Kidney epithelial cell (primary cell): ENCODE measurements around the gene ANKRD29. TPM values are rescaled to one million over a fixed set of nuclear protein-coding genes. Genes with fewer than 3 reads are reported as not detected.

Experiments
- DNase-seq: peaks from one replicate; pipeline ENCODE4 v3.0.0-alpha.2; 2010; ENCODE audit warnings: low read depth
- H3K27me3 ChIP-seq: 2 replicates; pipeline ENCODE4 v1.6.0; 2011; ENCODE audit warnings: low read length; ENCODE audit not compliant: control insufficient read depth, insufficient read depth
- H3K36me3 ChIP-seq: 2 replicates; pipeline ENCODE4 v1.5.1; 2011; ENCODE audit warnings: low read length; ENCODE audit not compliant: control insufficient read depth, insufficient read depth
- H3K4me3 ChIP-seq: 2 replicates; pipeline ENCODE4 v1.5.1; 2011; ENCODE audit warnings: low read depth, mild to moderate bottlenecking, control low read depth, low read length
- total RNA-seq: library from RNA; depleted of rRNA; stranded (reverse); fragments of >200 nt; gene quantifications from 2 replicates; pipeline ENCODE4 v1.2.3, GENCODE V29; 2015
- TF ChIP-seq, protein P1 (sequence below): IDR thresholded peaks from 2 replicates; pipeline ENCODE4 v1.5.1; 2011; ENCODE audit warnings: mild to moderate bottlenecking, moderate library complexity, low read length, control low read depth, inconsistent platforms; ENCODE audit not compliant: insufficient read depth, poor library complexity, severe bottlenecking

Gene ANKRD29
- total RNA-seq, 1 donor from 2014 or later: 0.58 TPM

DNA sequence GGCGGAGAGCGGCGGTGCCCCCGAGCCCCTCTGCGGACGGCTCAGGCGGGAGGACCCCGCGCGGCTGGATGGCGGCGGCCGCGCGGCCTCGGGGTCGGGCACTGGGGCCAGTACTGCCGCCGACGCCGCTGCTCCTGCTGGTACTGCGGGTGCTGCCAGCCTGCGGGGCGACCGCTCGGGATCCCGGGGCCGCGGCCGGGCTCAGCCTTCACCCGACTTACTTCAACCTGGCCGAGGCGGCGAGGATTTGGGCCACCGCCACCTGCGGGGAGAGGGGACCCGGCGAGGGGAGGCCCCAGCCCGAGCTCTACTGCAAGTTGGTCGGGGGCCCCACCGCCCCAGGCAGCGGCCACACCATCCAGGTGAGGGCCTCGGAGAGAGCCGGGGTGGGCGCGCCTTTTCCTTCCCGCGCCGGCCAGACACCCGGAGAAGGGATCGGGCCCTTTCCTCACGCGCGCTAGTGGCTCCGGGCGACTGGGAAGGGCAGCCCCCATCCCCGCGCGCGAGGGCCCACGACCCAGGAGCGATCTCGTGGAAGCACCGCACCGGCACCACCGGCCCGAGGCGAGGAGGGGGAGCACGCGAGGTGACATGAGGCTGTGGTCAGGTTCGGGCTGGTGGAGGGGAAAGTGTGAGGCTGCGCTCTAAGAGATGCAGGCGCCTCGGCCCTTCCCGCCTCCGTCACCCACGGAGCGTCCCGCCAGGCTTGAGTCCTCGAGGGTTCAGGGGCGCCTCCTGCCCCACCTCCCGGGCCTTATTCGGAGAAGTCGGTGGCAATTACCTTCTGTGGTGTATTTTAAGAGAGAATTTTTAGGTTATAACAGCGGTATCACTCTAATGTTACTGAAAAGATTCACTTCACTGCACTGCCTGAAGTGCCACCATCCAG, 27.1 kb upstream of the ANKRD29 start:
- Histone ChIP-seq H3K36me3 (no peaks in the 10 kb centered on the region), H3K4me3 (peak overlapping the region; percentile 53), H3K27me3 (no peaks in the 10 kb centered on the region)
- DNase-seq: no peak
- TF ChIP-seq, protein P1, sequence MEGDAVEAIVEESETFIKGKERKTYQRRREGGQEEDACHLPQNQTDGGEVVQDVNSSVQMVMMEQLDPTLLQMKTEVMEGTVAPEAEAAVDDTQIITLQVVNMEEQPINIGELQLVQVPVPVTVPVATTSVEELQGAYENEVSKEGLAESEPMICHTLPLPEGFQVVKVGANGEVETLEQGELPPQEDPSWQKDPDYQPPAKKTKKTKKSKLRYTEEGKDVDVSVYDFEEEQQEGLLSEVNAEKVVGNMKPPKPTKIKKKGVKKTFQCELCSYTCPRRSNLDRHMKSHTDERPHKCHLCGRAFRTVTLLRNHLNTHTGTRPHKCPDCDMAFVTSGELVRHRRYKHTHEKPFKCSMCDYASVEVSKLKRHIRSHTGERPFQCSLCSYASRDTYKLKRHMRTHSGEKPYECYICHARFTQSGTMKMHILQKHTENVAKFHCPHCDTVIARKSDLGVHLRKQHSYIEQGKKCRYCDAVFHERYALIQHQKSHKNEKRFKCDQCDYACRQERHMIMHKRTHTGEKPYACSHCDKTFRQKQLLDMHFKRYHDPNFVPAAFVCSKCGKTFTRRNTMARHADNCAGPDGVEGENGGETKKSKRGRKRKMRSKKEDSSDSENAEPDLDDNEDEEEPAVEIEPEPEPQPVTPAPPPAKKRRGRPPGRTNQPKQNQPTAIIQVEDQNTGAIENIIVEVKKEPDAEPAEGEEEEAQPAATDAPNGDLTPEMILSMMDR: no peak

DNA sequence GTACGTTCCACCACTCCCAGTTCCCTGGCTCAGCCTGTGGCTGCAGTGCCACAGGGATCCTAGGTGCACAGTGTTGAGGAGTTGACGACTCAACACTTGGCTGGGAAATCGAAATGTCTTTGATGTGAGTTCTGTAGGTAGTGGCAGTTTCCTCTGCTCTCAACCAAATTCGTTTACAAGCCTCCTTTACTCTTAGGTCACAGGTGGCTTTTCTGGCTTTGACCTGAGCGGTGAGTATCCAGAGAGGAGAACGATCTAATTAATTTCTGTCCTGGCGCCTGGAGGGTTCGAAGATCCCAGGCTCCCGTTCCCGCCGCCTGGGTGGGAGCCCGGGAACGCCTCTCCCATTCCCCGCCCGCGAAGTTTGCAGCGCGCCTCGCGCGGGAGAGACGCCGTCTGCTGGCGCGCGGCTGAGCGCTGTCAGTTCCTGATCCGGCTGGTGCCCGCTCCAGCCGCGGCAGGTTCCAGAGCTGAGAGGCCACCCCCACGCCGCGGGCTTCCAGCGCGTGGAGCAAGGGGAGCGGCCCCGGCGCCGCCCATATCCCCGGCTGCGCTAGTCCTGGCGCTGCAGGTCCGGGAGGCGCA, 26.4 kb upstream of the ANKRD29 start, which contains the start of gene LAMA3:
TSS of gene LAMA3 (plus strand) at position 423 of the 585 bp plus-strand sequence. CDS start 231 bp downstream, outside the sequence.
- DNase-seq: no peak
- Histone ChIP-seq H3K27me3 (no peaks in the 10 kb centered on the region), H3K4me3 (peak within 1 kb of the TSS; percentile 53), H3K36me3 (no peaks in the 10 kb centered on the region)
- TF ChIP-seq, protein P1: peak; percentile 32

DNA sequence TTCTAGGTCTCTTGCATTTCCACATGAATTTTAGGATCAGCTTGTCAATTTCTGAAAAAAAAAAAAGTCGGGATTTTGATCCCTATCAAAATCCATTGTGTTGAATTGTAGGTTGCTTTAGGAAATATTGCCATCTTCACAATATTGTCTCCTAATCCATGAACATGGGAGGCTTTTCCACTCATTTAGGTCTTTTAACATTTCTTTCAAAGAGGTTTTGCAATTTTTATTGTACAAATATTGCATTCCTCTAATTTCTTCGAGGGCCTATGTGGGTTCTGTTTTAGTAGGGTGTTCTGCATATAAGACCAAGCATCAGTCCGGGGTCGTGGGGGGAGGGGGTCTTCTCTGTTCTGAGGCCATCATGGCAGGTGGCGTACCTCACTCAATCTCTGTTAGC, 25.8 kb upstream of the ANKRD29 start:
- Histone ChIP-seq H3K27me3 (no peaks in the 10 kb centered on the region), H3K4me3 (no peak overlapping the region), H3K36me3 (no peaks in the 10 kb centered on the region)
- no peak for DNase-seq
- TF ChIP-seq, protein P1: no peak

DNA sequence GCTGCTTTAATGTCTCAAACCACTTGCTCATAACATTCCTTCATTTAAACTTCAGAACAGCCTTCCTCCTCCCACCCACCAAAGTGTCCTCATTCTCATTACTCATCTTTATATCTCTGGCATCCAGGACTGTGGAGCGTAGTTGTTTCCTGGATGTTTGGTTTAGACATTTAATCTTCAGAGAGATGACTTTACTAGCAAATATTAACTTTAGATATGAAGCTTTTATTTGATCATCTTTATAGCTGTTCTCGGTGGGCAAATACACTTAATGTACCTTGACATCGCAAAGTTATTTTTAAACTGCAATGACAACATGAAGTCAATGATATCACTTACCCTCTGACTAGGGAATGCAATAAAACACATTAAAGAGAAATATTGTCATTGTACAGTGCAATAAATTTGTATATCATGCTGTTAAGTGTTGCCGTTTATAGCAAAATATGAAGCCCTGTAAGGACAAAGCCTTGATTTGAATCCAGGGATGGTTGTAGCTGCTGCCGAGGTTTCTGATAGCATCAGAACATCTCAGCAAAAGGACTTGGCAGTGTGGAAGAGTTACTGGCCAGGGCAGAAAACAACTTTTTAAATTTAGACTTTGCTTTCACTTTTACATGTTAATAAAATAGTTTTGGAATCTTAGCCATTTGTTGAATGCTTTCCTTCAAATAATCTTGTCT, 21.9 kb upstream of the ANKRD29 start:
- Histone ChIP-seq H3K4me3 (no peak overlapping the region), H3K27me3 (no peaks in the 10 kb centered on the region), H3K36me3 (no peaks in the 10 kb centered on the region)
- TF ChIP-seq, protein P1: no peak
- no peak for DNase-seq

DNA sequence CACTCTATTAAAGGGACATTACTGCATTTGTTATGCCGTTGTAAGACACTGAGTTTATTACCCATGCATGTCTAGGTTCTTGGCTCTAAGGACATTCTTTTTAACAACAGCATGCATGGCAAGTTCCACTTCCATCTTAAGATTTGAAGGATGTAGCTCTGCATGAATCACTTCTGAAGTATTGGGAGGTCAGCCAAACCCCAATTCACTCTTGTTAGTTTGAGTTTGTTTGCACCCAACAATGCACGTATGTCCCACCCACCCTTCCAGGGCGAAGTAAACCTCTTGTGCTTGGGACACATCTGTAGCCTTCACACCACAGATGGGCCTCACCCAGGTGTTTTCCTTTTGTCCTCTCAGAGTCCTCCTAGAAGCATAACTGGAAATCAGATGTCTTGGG, 21.0 kb upstream of the ANKRD29 start:
- Histone ChIP-seq H3K4me3 (no peak overlapping the region), H3K36me3 (no peaks in the 10 kb centered on the region), H3K27me3 (no peaks in the 10 kb centered on the region)
- DNase-seq: no peak
- TF ChIP-seq, protein P1: no peak
